Neural crest cell (in vitro differentiated cells): Measurements from ENCODE around the gene SLC6A12. TPM values are rescaled to one million over a fixed set of nuclear protein-coding genes. Genes with fewer than 3 reads are reported as not detected.

Experiments used
- DNase-seq: peaks from one replicate; pipeline ENCODE4 v3.0.0; 2021; ENCODE audit warnings: low read depth, mixed read lengths, low spot score
- H3K27ac Mint-ChIP-seq: one replicate; pipeline ENCODE4 v1.8.0; 2021; ENCODE audit warnings: mild to moderate bottlenecking, mixed read lengths; ENCODE audit not compliant: unreplicated experiment
- H3K27me3 Mint-ChIP-seq: 2 replicates; pipeline ENCODE4 v1.8.0; 2021; ENCODE audit warnings: low read depth, mild to moderate bottlenecking, mixed read lengths
- H3K36me3 Mint-ChIP-seq: 2 replicates; pipeline ENCODE4 v1.8.0; 2021; ENCODE audit warnings: low read depth, mild to moderate bottlenecking, mixed read lengths
- H3K4me1 Mint-ChIP-seq: 2 replicates; pipeline ENCODE4 v1.8.0; 2021; ENCODE audit warnings: mixed read lengths
- H3K4me3 Mint-ChIP-seq: one replicate; pipeline ENCODE4 v1.8.0; 2021; ENCODE audit warnings: mild to moderate bottlenecking, mixed read lengths
- H3K9me3 Mint-ChIP-seq: 2 replicates; pipeline ENCODE4 v1.8.0; 2021; ENCODE audit warnings: mixed read lengths
- CTCF ChIP-seq: fragments of 200-600 bp; sonication (generic); conservative IDR thresholded peaks from 2 replicates; pipeline ENCODE4 v1.5.0; 2021; ENCODE audit warnings: antibody characterized with exemption, mild to moderate bottlenecking
- total RNA-seq: library from RNA; stranded (reverse); gene quantifications from 2 replicates; pipeline ENCODE4 v1.2.1, GENCODE V29; 2021

SLC6A12 gene
- total RNA-seq, 1 donor from 2014 or later, result 0.47 TPM

- DNase-seq, result peak; percentile 73
- Mint-ChIP-seq H3K36me3 (no peaks in the 10 kb centered on the region), H3K27me3 (peaks cover 12% of the 10 kb centered on the region), H3K4me1 (peaks cover 5% of the 10 kb centered on the region), H3K9me3 (no peaks in the 10 kb centered on the region), H3K4me3 (no peak overlapping the region), H3K27ac (peak overlapping the region; percentile 57)
- TF ChIP-seq CTCF, result peak; percentile 90
These were observed 60.7 kb downstream of the SLC6A12 start for GRCh38 chr12:153080-153746.

GRCh38 chr12:152440-152839, 61.5 kb downstream of the SLC6A12 start:
- no peak for TF ChIP-seq CTCF
- no peak for DNase-seq
- Mint-ChIP-seq H3K4me1 (peaks cover 5% of the 10 kb centered on the region), H3K27ac (no peak overlapping the region), H3K9me3 (no peaks in the 10 kb centered on the region), H3K36me3 (no peaks in the 10 kb centered on the region), H3K4me3 (no peak overlapping the region), H3K27me3 (peaks cover 12% of the 10 kb centered on the region)

GRCh38 chr12:151579-151978, 62.4 kb downstream of the SLC6A12 start:
- H3K27me3 Mint-ChIP-seq, result peaks cover 12% of the 10 kb centered on the region
- no peak for TF ChIP-seq CTCF
- H3K9me3 Mint-ChIP-seq, result no peaks in the 10 kb centered on the region
- H3K4me3 Mint-ChIP-seq, result no peak overlapping the region
- no peak for DNase-seq
- H3K36me3 Mint-ChIP-seq, result no peaks in the 10 kb centered on the region
- peaks cover 5% of the 10 kb centered on the region for H3K4me1 Mint-ChIP-seq
- no peak overlapping the region for H3K27ac Mint-ChIP-seq

- Mint-ChIP-seq H3K4me1 (peaks cover 23% of the 10 kb centered on the region), H3K36me3 (no peaks in the 10 kb centered on the region), H3K9me3 (no peaks in the 10 kb centered on the region), H3K4me3 (no peak overlapping the region), H3K27ac (no peak overlapping the region), H3K27me3 (peaks cover 12% of the 10 kb centered on the region)
- DNase-seq, result no peak
- no peak for TF ChIP-seq CTCF
These were observed 65.1 kb downstream of the SLC6A12 start for GRCh38 chr12:148676-149416.

- Mint-ChIP-seq H3K27me3 (peaks cover 12% of the 10 kb centered on the region), H3K27ac (no peak overlapping the region), H3K4me1 (peaks cover 33% of the 10 kb centered on the region), H3K36me3 (no peaks in the 10 kb centered on the region), H3K4me3 (no peak overlapping the region), H3K9me3 (no peaks in the 10 kb centered on the region)
- DNase-seq, result no peak
- no peak for TF ChIP-seq CTCF
These were observed 66.7 kb downstream of the SLC6A12 start for GRCh38 chr12:147242-147641.
